Smooth muscle cell of the brain vasculature (primary cell): ENCODE data around the gene USE1.

Experiments used
- DNase-seq: peaks from one replicate; pipeline ENCODE4 v3.0.0-alpha.2; 2012; ENCODE audit warnings: low read depth, low spot score

Gene USE1

GRCh38 chr19:17235971-17236777 lies 21.0 kb downstream of the USE1 start:
- no peak for DNase-seq

DNA sequence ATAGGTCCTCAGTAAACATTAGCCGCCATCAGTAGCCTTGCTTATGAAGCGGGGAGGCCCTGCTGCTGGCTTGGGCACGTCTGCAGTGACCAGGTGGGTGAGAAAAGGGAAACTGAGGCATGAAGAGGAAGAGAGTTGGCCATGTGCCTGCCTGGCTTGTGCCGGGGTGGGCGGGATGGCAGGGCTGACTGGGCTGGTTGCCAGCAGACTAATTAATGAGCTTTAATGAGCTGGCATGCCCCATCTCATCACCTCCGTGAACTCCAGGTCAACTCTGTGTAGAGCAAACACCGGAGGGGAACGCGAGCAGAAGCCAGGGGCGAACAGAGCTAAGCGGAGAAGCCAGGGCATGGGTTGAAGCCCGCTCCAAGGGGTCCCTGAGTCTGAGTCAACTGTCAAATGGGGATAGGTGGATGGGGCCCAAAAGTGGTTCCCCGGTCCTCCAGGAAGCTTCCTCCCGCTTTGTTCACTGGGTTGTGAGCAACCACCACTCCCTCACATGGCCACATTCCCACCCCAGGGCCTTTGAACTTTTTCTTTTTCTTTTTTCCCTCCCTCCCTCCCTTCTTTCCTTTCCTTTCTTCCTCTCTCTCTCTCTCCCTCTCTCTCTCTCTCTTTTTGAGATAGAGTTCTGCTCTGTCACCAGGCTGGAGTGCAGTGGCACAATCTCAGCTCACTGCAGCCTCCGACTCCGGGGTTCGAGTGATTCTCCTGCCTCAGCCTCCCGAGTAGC lies 21.8 kb downstream of the USE1 start:
- no peak for DNase-seq

DNA sequence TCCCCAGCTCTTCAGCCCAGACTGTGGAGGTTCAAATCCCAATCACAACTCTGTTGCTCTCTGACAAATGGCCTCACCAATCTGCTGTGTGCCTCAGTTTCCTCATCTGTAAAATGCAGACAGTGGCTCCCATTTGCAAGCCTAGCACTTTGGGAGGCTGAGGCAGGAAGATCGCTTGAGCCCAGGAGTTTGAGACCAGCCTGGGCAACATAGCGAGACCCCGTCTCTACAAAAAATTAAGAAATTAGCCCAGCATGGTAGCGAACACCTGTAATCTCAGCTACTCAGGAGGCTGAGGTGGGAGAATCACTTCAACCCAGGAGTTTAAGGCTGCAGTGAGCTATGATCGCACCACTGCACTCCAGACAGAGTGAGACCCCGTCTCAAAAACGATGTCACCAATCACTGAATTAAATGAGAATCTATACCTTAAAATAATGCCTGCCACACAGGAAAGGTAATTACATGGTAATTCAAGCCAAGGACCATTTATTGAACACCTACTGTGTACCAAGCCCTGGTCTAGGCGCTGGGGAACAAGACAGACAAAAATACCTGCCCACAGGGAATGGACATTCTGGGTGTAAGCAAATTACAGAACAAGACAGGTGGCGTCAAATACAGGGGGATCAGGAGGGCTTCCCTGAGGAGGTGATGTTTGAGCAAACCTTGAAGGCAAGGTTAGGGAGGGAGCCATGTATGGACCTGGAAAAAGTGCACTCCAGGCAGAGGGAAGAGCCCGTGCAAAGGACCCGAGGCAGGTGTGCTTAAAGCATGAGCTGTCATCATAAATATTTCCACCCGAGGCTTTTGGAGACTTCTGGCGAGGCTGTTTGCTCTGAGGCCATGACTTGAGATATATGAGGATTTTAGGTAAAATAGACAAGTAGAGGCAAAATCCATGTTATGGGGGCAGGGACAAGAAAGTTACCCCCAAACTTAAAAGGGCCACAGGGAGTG lies 22.9 kb downstream of the USE1 start:
- no peak for DNase-seq

GRCh38 chr19:17240062-17240752 lies 25.1 kb downstream of the USE1 start:
- DNase-seq: no peak

DNA sequence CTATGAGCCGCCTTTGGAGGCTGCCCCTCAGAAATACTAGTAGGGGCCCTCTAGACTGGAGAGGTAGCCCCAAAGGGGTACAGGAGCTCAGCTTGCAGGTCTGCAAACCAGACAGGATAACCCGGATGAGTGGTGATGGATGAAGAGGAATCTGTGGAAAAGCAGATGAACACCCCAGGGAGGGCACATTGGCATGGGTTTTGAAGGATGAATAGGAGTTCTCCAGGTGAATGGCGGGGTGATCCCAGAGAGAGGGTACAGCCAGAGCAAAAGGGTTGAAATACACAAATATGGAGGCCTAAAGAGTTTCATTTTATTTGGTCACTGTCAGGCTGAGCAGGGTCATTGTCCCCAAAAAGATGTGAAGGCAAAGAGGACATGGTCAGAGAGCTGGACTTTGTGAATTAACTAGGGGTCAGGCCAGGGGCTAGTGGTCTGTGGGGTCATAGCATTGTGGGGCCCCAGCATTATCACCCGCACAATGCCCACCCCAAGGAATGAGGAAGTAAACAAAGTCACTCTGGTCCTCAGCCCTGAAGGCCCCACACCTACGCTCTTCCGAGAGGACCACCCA lies 25.8 kb downstream of the USE1 start:
- DNase-seq: no peak

- DNase-seq: no peak
Observed at GRCh38 chr19:17242431-17243208, 27.5 kb downstream of the USE1 start.

GRCh38 chr19:17243211-17243829 lies 28.2 kb downstream of the USE1 start:
- DNase-seq: no peak

GRCh38 chr19:17243830-17244617 lies 28.9 kb downstream of the USE1 start:
- DNase-seq: no peak

DNA sequence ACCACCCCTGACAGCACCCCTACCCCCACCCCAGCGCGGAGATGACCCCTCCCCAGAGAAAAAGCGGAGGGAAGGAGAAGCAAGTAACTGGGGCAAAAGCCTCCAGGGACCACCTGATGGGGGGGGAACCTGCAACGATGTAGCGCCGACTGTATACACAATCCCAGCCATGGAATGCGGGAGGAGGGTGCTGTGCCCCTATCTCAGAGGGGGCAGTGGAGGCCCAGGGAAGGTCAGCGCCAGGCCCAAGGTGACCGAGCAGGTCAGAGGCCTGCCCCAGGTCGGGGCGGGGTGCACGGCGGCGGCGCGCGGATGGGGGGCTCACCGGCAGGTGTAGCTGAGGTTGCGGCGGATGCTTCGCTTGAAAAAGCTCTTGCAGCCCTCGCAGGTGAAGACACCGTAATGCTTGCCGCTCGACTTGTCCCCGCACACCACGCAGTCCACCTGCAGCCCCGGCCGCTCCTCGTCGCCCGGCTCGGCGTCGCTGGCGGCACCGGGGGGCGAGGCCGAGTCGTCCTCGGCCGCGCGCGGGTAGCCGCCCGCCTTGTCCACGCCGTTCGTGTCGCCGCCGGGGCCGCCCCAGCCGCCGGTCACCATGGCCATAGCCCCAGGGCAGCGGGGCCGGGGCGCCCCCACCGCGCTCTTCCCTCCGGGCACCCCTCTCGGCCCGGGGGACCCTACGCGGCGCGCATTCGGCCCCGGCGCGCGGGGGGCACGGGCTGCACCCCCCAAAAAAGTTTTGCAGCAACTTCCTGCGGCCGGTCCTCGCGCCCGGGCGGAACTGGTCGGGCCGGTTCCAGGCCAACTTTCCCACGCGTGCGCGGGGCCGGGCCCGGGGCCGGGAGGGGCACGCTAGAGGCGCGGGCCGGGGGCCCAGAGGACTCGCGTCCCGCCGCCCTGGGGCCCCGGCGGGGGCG lies 29.7 kb downstream of the USE1 start:
- DNase-seq: no peak

GRCh38 chr19:17245535-17245984 lies 30.4 kb downstream of the USE1 start, which contains the start of gene NR2F6:
NR2F6 (minus strand) TSS chr19:17245919; CDS start chr19:17245220, 699 bp downstream.
- no peak for DNase-seq

DNA sequence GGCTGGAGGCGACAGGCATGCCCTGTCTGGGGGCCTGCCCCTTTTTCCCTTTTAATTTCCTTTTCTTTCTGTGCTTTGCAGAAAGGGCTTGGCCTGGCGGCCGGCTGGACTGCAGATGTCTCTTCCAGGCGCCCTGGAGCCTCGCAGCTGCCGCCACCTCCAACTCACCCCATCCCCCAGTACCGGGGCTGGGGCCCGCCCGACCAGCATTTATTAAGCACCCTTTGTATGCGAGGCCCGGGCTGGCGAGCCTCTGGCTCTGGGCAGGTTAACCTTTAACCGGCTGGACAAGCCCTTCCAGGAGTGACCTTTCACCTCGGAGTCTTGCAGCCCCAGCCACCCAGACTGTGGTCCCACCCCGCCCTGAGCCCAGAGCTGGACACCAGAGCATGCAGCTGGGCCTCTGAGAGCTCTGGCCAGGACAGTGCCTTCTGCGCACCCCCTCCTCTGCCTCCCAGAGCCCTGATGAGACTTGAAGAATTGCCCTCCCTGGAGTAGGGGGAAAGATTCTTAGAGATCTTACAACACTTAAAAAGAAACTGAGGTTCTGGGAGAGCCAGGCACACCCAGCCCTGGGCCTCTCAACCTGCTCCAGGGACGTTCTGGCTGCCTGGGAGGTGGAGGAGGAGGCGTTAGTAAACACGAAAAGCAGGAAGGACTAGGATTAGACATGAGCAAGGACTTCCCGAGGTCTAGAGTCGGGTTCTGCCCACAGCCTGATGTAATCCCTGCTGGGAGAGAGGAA lies 31.7 kb downstream of the USE1 start:
- DNase-seq: no peak

DNA sequence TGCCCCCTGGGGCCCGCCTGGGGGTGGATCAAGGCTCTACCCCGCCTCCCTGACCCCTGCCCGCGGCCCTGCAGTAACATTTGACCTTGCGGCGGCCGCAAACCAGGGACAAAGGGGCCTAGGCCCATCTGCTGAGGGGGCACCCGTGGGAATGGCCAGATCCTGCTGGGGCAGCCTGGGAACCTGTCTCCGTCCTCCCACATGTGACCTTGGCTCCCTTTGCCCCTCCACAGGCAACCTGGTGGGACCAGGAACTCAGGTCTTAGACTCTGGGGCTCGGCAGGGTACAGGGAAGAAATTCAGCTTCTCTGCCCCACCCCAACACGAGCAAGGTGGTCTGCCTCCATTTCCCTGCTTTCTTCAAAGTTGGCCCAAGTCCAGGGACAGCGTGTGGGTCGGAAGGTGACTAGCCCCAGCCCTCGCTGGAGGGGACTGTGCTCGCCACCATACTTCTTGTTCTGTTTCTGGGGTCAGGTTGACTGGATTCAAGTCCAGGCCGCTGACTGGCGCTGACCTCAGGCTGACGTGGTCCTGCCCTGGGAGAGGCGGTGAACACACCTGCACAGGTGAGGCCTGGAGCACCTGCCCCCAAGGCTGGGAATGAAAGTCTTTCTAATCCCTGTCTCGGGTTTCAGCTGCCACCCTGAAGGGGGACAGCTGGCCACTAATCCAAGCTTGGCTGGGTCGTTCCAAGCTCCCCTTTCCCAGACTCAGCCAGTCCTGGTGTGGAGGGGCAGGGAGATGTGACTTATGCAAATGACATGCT lies 33.0 kb downstream of the USE1 start:
- DNase-seq: no peak

- no peak for DNase-seq
Observed at GRCh38 chr19:17249887-17250548, 34.9 kb downstream of the USE1 start.

- DNase-seq: no peak
Observed at GRCh38 chr19:17254636-17255035, 39.5 kb downstream of the USE1 start.

DNA sequence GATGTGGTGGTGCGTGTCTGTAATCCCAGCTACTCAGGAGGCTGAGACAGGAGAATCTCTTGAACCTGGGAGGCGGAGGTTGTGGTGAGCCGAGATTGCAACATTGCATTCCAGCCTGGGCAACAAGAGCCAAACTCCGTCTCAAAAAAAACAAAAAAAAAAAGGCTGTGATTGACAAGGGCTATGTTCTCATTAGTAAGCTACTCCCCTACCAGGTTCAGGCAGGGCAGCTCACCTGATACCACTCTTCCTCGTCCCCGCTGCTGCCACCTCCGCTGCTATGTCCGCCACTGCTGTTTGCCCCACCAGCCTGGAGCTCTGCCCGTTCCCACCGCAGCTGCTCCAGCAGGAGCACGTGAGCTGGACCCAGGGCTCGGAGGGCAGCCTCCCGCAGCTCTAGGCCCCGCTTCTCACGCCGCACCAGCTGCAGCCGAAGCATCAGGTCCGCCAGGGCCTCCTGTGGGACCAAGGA lies 40.0 kb downstream of the USE1 start:
- DNase-seq: no peak
